ENCODE results near the gene DAGLA. TPM values are rescaled to one million over a fixed set of nuclear protein-coding genes. Genes with fewer than 3 reads are reported as not detected.
A peak's percentile ranks its signal among the peaks of the same experiment; 100 is the strongest.

DAGLA gene
- total RNA-seq, 1 experiment from 2014 or later, result 4.5 TPM

DNA sequence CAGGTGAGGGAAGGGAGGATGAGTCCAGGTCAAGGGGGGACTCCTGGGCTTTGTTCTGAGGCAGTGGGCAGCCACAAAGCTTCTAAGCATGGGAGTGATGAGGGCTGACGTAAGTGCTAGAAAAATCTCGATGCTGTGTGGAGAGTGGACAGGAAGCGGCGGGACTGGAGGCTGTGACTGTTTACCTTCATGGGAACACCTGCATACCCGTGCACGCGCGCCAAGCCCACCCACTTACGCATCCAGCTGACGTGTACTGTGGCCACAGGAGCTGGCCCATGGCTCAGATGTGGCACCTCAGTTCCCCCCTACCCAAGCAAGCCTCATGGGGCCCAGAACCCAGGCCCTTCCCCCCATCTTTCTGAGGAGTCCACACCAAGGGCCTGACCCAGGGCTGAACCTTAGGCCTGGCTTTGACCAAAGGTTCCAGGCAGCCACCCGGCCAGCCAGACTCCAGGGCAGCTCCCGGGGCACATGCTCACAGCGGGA, 86.2 kb downstream of the DAGLA start:
- H3K4me3 Mint-ChIP-seq, result no peak overlapping the region
- H3K23ac ChIP-seq (ENCODE audit: insufficient read length, low read depth, low read length), result no peak overlapping the region

More for the DNA sequence above, 86.2 kb downstream of the DAGLA start:
- Mint-ChIP-seq H3K27ac (peak overlapping the region in 1 of 3 experiments; percentile 87; a peak in 1 of 7 replicates), H3K9me3 (no peaks in the 10 kb centered on the region), H3K4me1 (peaks cover 25 to 46% of the 10 kb centered on the region in 2 experiments), H3K27me3 (ENCODE audit: low read depth) (no peaks in the 10 kb centered on the region), H3K36me3 (ENCODE audit: insufficient read depth in 1 of 3, low read depth in 3 of 3) (no peaks in the 10 kb centered on the region; a peak in 1 of 7 replicates)
- Histone ChIP-seq H3K27me3 (ENCODE audit: insufficient read depth, low read length) (no peaks in the 10 kb centered on the region), H3K9me3 (ENCODE audit: control insufficient read depth, low read depth, low read length) (no peaks in the 10 kb centered on the region), H2BK5ac (ENCODE audit: insufficient read length, low read length) (no peak overlapping the region), H3K79me1 (ENCODE audit: insufficient read depth, low read depth, low read length, poor library complexity, severe bottlenecking) (no peaks in the 10 kb centered on the region), H3K4ac (ENCODE audit: low read depth, low read length) (no peak overlapping the region), H3K27ac (ENCODE audit: insufficient read length, low read depth, low read length) (no peak overlapping the region), H2AFZ (ENCODE audit: low read length) (no peak overlapping the region), H2BK120ac (ENCODE audit: low read depth, low read length, poor library complexity, severe bottlenecking) (no peak overlapping the region), H4K8ac (replicated peaks; ENCODE audit: insufficient read length, low read depth, low read length) (no peak overlapping the region), H4K5ac (ENCODE audit: insufficient read length, low read depth, low read length) (no peak overlapping the region), H3K56ac (ENCODE audit: insufficient read length, low read depth, low read length) (no peak overlapping the region), H3K18ac (ENCODE audit: insufficient read length, low read depth, low read length) (no peak overlapping the region), H3K23me2 (ENCODE audit: insufficient read length, low read depth, low read length, poor library complexity, severe bottlenecking) (no peaks in the 10 kb centered on the region), H3K79me2 (ENCODE audit: insufficient read depth, low read length) (no peaks in the 10 kb centered on the region), H4K20me1 (ENCODE audit: control insufficient read depth, insufficient read depth, insufficient read length) (no peaks in the 10 kb centered on the region), H4K91ac (ENCODE audit: insufficient read length, low read depth, low read length) (no peak overlapping the region), H3T11ph (ENCODE audit: low read length) (no peak overlapping the region), H2AK5ac (ENCODE audit: insufficient read length, low read length) (no peak overlapping the region), H3K4me2 (ENCODE audit: insufficient read depth, insufficient read length, low read length) (no peak overlapping the region), H2BK20ac (ENCODE audit: low read depth, low read length, poor library complexity, severe bottlenecking) (no peak overlapping the region), H3K14ac (ENCODE audit: insufficient read depth, low read length) (0 out of 2 replicates have a peak overlapping the region, but pooled peaks have one; percentile 17), H3K9ac (ENCODE audit: extremely low read depth, insufficient read length, low read length) (no peak overlapping the region), H2BK15ac (ENCODE audit: low read depth, low read length) (no peak overlapping the region), H3K4me1 (ENCODE audit: insufficient read depth, low read length) (no peaks in the 10 kb centered on the region; the same call in 1 of the 2 replicates), H2BK12ac (ENCODE audit: insufficient read length, low read depth, low read length) (no peak overlapping the region)
- no CpG with 5 or more reads among the region's 13 CpGs for WGBS (ENCODE audit: extremely low coverage, insufficient read length, low lambda C conversion rate)
- TF ChIP-seq, protein P1, sequence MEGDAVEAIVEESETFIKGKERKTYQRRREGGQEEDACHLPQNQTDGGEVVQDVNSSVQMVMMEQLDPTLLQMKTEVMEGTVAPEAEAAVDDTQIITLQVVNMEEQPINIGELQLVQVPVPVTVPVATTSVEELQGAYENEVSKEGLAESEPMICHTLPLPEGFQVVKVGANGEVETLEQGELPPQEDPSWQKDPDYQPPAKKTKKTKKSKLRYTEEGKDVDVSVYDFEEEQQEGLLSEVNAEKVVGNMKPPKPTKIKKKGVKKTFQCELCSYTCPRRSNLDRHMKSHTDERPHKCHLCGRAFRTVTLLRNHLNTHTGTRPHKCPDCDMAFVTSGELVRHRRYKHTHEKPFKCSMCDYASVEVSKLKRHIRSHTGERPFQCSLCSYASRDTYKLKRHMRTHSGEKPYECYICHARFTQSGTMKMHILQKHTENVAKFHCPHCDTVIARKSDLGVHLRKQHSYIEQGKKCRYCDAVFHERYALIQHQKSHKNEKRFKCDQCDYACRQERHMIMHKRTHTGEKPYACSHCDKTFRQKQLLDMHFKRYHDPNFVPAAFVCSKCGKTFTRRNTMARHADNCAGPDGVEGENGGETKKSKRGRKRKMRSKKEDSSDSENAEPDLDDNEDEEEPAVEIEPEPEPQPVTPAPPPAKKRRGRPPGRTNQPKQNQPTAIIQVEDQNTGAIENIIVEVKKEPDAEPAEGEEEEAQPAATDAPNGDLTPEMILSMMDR (conservative IDR thresholded peaks at IDR 0.05), result no peak
- no peak for DNase-seq

All from H9 (cell line).